SH-SY5Y (cell line): ENCODE results near the gene ANO6.

Experiments used
- GATA2 ChIP-seq: IDR thresholded peaks from 2 replicates; pipeline ENCODE4 v1.6.1; 2011; ENCODE audit warnings: mild to moderate bottlenecking, low read depth, low read length
- GATA3 ChIP-seq: IDR thresholded peaks from 2 replicates; pipeline ENCODE4 v1.6.1; 2011; ENCODE audit warnings: low read depth, mild to moderate bottlenecking, low read length, moderate library complexity

- TF ChIP-seq GATA2 (no peak), GATA3 (no peak)
Observed at GRCh38 chr12:45425426-45425825, 209.5 kb downstream of the ANO6 start.
